Gastroesophageal sphincter (tissue), 3 donors: ENCODE measurements around the gene ARNT2.
"Not testable (repeated sequence)": the region's sequence is repeated elsewhere in the genome, so short reads cannot be mapped to it uniquely, and the experiment has no call there.

Source experiments
- POLR2A ChIP-seq, 2 donors: fragments of 450-650 bp; IDR thresholded peaks; one replicate each; pipeline ENCODE4 v1.6.1; 2017; ENCODE audit warnings: antibody characterized with exemption in 2 of 2, mild to moderate bottlenecking in 2 of 2, moderate library complexity in 1 of 2
- TF ChIP-seq, protein P1 (sequence below), 4 experiments: fragments of 200-600 bp in 2 of 4; fragments of 450-650 bp in 2 of 4; sonication (generic) in 1 of 4; IDR thresholded peaks; one replicate each; pipeline ENCODE4 v1.5.1; 2017 to 2019; ENCODE audit warnings: antibody characterized with exemption in 4 of 4, mild to moderate bottlenecking in 2 of 4, moderate library complexity in 2 of 4

DNA sequence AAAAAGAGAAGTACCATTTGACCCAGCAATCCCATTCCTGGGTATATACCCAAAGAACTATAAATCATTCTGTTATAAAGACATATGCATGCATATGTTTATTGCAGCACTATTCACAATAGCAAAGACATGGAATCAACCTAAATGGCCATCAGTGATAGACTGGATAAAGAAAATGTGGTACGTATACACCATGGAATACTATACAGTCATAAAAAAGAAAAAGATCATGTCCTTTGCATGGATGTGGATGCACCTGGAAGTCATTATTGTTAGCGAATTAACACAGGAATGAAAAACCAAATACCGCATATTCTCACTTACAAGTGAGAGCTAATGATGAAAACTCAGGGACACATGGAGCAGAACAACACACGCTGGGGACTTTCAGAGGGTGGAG, 106.8 kb downstream of the ARNT2 start:
- TF ChIP-seq, protein P1, sequence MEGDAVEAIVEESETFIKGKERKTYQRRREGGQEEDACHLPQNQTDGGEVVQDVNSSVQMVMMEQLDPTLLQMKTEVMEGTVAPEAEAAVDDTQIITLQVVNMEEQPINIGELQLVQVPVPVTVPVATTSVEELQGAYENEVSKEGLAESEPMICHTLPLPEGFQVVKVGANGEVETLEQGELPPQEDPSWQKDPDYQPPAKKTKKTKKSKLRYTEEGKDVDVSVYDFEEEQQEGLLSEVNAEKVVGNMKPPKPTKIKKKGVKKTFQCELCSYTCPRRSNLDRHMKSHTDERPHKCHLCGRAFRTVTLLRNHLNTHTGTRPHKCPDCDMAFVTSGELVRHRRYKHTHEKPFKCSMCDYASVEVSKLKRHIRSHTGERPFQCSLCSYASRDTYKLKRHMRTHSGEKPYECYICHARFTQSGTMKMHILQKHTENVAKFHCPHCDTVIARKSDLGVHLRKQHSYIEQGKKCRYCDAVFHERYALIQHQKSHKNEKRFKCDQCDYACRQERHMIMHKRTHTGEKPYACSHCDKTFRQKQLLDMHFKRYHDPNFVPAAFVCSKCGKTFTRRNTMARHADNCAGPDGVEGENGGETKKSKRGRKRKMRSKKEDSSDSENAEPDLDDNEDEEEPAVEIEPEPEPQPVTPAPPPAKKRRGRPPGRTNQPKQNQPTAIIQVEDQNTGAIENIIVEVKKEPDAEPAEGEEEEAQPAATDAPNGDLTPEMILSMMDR (IDR thresholded peaks at IDR 0.05): not testable (repeated sequence)
- TF ChIP-seq POLR2A (IDR thresholded peaks at IDR 0.05): not testable (repeated sequence)
